Measurements from ENCODE around the gene ELAVL1.

DNA sequence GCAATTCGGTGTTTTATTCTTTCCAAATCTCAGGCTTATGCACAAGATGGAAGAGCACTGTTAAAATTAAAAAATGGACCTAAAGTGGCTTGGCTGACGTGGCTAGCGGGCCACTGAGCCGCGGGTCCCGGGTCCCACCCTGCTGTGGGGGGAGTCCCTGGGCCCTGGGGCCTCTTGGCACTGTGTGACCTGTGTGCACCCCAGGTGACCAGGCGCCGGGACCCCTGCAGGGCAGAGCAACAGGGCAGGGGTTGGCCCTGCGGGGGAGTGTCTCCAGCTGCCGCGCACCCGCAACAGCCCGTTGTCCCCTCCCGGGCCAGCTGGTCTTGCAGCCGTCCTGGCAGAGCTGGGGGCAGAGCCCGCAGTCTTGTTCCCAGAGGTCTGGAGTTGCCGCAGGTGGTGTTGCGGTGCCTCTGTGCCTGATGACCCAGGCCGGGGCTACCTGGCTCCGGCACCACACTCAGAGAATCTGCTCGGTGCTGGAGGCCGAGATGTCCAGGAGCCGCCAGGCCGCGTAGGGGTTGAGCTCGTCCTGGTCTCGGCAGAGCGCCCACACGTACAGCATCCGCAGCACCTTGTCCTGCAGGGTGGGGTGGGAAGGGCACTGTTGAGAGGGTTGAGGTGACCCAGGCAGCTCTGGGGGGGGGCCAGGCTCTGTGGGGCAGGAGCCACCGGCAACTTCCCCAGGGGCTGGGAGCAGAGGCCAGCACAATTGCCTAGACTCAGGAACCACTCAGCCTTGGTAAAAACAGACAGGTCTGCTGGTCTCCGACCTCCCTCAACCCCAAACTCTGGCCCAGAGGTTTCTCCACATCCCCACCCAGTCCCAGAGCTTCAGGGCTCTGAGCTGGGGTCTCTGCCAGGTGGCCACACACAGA is 78.5 kb downstream of the ELAVL1 start:
- TF ChIP-seq, protein P1, sequence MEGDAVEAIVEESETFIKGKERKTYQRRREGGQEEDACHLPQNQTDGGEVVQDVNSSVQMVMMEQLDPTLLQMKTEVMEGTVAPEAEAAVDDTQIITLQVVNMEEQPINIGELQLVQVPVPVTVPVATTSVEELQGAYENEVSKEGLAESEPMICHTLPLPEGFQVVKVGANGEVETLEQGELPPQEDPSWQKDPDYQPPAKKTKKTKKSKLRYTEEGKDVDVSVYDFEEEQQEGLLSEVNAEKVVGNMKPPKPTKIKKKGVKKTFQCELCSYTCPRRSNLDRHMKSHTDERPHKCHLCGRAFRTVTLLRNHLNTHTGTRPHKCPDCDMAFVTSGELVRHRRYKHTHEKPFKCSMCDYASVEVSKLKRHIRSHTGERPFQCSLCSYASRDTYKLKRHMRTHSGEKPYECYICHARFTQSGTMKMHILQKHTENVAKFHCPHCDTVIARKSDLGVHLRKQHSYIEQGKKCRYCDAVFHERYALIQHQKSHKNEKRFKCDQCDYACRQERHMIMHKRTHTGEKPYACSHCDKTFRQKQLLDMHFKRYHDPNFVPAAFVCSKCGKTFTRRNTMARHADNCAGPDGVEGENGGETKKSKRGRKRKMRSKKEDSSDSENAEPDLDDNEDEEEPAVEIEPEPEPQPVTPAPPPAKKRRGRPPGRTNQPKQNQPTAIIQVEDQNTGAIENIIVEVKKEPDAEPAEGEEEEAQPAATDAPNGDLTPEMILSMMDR (IDR thresholded peaks at IDR 0.05; ENCODE audit: poor library complexity), result no peak
- TF ChIP-seq EZH2 (IDR thresholded peaks at IDR 0.05; ENCODE audit: borderline replicate concordance) (no peak), EZH2phosphoT487 (IDR thresholded peaks at IDR 0.05; ENCODE audit: low read depth, severe bottlenecking, unreplicated experiment) (no peak)

Measured in hepatocyte (in vitro differentiated cells).